T-helper 17 cell (primary cell): ENCODE data around the gene HHLA2. TPM values are rescaled to one million over a fixed set of nuclear protein-coding genes. Genes with fewer than 3 reads are reported as not detected.

Experiments used
- ATAC-seq: fragments of 150-1000 bp; cut with Tn5 transposase; 2 replicates; pipeline ENCODE4 v1.10.0; 2021; ENCODE audit warnings: mild to moderate bottlenecking, moderate library complexity
- DNase-seq, 3 donors: peaks; one replicate each; pipeline versions ENCODE4 v3.0.0 to v3.0.0-alpha.2; 2020 to 2021
- H3K9me3 ChIP-seq: one replicate; pipeline ENCODE4 v1.7.0; 2013; ENCODE audit warnings: low read length, mild to moderate bottlenecking; ENCODE audit not compliant: control insufficient read depth, poor library complexity, severe bottlenecking
- H3K27ac Mint-ChIP-seq: one replicate; pipeline ENCODE4 v1.8.0; 2022; ENCODE audit warnings: mild to moderate bottlenecking, moderate library complexity, mixed read lengths
- H3K27me3 Mint-ChIP-seq: one replicate; pipeline ENCODE4 v1.8.0; 2022; ENCODE audit warnings: mixed read lengths
- H3K36me3 Mint-ChIP-seq: one replicate; pipeline ENCODE4 v1.8.0; 2022; ENCODE audit warnings: low read depth, mixed read lengths
- H3K4me1 Mint-ChIP-seq: one replicate; pipeline ENCODE4 v1.8.0; 2022; ENCODE audit warnings: mild to moderate bottlenecking, mixed read lengths
- H3K4me3 Mint-ChIP-seq: one replicate; pipeline ENCODE4 v1.8.0; 2022; ENCODE audit warnings: mild to moderate bottlenecking, moderate library complexity, mixed read lengths
- total RNA-seq, 4 donors: library from RNA in 2 of 4; stranded (reverse) in 2 of 4; gene quantifications; one replicate each; pipeline ENCODE4 v1.2.3 and lab custom pipeline; 2022 to 2026

HHLA2 gene
- total RNA-seq, 2 donors from 2014 or later, result 0.37 to 2.0 TPM

GRCh38 chr3:108305484-108306172 lies 9.3 kb downstream of the HHLA2 start:
- Mint-ChIP-seq H3K27ac (peak overlapping the region; percentile 6), H3K36me3 (peaks cover 2% of the 10 kb centered on the region), H3K27me3 (peaks cover 10% of the 10 kb centered on the region), H3K4me1 (peaks cover 24% of the 10 kb centered on the region), H3K4me3 (no peak overlapping the region)
- no peaks in the 10 kb centered on the region for H3K9me3 ChIP-seq
- DNase-seq (no peak), ATAC-seq (no peak)

- no peak for ATAC-seq
- DNase-seq, result no peak
- Mint-ChIP-seq H3K27ac (no peak overlapping the region), H3K27me3 (peaks cover 25% of the 10 kb centered on the region), H3K36me3 (peaks cover 2% of the 10 kb centered on the region), H3K4me1 (no peaks in the 10 kb centered on the region), H3K4me3 (no peak overlapping the region)
- no peaks in the 10 kb centered on the region for H3K9me3 ChIP-seq
These were observed 15.4 kb downstream of the HHLA2 start for GRCh38 chr3:108311797-108312196.

DNA sequence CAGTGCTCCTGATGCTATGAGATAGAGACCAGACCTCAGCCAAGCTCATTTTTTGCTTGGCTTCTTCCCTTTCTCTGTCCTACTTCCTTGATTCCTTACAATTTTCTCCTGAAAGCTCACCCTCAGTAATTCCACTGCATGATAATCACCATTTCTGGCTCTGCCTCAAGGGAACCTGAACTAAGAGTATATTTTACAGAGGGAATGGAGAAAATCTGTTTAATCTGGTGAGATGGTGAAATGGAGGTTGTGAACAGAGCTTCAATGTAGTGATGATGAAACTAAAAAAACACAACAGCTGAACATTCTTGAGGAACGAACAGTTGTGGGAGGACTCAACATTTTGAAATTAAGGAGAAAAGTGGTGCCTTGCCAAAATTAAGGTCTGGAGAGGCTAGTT lies 16.3 kb downstream of the HHLA2 start:
- no peak for DNase-seq
- no peaks in the 10 kb centered on the region for H3K9me3 ChIP-seq
- Mint-ChIP-seq H3K36me3 (peaks cover 2% of the 10 kb centered on the region), H3K27me3 (peaks cover 25% of the 10 kb centered on the region), H3K4me3 (no peak overlapping the region), H3K4me1 (no peaks in the 10 kb centered on the region), H3K27ac (no peak overlapping the region)
- no peak for ATAC-seq

DNA sequence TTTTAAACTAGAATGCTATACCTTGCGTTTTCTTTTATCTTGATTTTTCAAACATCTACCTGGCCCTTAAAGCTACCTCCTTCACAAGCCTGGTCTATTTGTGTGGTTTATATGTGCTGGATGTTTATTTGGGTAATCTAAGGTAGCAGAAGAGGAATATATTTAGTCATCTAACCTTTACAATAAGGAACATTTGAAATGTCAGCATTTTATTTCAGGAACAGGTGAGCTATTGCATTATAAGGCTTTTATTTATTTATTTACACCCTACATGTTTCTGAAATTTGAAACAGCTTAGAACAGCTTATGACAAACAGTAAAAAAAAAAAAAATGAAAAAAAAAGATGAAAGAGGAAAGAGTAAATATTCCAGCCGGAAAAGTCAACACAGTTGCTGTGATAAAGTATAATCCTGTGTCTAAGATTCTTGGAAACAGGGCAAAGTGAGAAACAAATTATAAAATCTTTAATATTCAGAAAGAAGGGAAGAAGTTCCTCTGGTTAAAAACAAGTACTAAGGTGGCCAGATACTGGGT lies 19.5 kb downstream of the HHLA2 start:
- Mint-ChIP-seq H3K36me3 (no peaks in the 10 kb centered on the region), H3K27ac (no peak overlapping the region), H3K4me3 (no peak overlapping the region), H3K4me1 (peaks cover 3% of the 10 kb centered on the region), H3K27me3 (peaks cover 19% of the 10 kb centered on the region)
- no peaks in the 10 kb centered on the region for H3K9me3 ChIP-seq
- DNase-seq (no peak), ATAC-seq (no peak)

GRCh38 chr3:108319428-108320082 lies 23.2 kb downstream of the HHLA2 start:
- Mint-ChIP-seq H3K27ac (no peak overlapping the region), H3K27me3 (peaks cover 3% of the 10 kb centered on the region), H3K36me3 (no peaks in the 10 kb centered on the region), H3K4me1 (peaks cover 3% of the 10 kb centered on the region), H3K4me3 (no peak overlapping the region)
- no peaks in the 10 kb centered on the region for H3K9me3 ChIP-seq
- DNase-seq (no peak), ATAC-seq (no peak)

- DNase-seq (no peak), ATAC-seq (no peak)
- Mint-ChIP-seq H3K27ac (no peak overlapping the region), H3K27me3 (peaks cover 5% of the 10 kb centered on the region), H3K4me1 (peaks cover 3% of the 10 kb centered on the region), H3K4me3 (no peak overlapping the region), H3K36me3 (no peaks in the 10 kb centered on the region)
- no peaks in the 10 kb centered on the region for H3K9me3 ChIP-seq
These were observed 24.5 kb downstream of the HHLA2 start for GRCh38 chr3:108320746-108321350.

GRCh38 chr3:108322352-108322751 lies 26.0 kb downstream of the HHLA2 start:
- Mint-ChIP-seq H3K4me3 (no peak overlapping the region), H3K36me3 (peaks cover under 1% of the 10 kb centered on the region), H3K27me3 (peaks cover 5% of the 10 kb centered on the region), H3K27ac (no peak overlapping the region), H3K4me1 (peaks cover 3% of the 10 kb centered on the region)
- ATAC-seq, result no peak
- H3K9me3 ChIP-seq, result no peaks in the 10 kb centered on the region
- no peak for DNase-seq

DNA sequence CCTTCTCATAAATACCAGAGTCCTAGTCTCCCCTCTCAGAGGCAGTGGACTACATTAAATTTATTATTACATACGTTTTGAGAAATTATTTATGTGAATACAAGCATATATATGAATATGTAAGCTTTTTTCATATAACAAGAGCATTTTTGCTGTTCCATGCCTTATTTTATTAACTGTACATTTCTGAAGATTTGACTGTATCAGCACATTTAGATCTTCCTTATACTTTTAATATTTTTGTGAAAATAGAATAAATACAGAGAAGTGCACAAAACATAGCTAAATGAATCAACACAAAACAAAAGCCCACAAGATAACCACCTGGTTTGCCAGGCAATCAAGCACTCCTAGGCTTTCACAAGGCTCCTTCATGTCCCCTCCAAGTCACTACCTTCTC lies 27.8 kb downstream of the HHLA2 start:
- no peaks in the 10 kb centered on the region for H3K9me3 ChIP-seq
- ATAC-seq, result no peak
- peaks cover 11% of the 10 kb centered on the region for H3K4me1 Mint-ChIP-seq
- DNase-seq, result no peak
- H3K4me3 Mint-ChIP-seq, result no peak overlapping the region
- H3K27ac Mint-ChIP-seq, result no peak overlapping the region
- peaks cover 5% of the 10 kb centered on the region for H3K27me3 Mint-ChIP-seq
- peaks cover 2% of the 10 kb centered on the region for H3K36me3 Mint-ChIP-seq

DNA sequence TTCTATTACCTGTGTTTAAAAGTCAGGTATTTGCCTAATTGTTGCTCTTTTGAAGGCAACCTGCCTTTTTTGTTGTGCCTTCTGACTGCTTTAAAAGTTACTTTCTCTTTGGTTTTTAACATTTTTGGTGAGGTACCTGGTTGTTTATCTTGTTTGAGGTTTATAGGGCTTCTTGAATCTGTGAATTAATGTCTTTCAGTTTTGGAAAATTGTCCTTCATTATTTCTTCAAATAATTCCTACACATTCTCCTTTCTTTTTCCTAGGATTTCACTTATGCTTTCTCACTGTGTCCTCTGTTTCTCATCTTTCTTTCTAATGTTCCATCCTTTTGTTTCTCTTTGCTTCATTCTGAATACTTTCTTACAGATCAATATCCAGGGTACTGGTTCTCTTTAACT lies 30.8 kb downstream of the HHLA2 start:
- ATAC-seq (no peak), DNase-seq (no peak)
- H3K4me3 Mint-ChIP-seq, result no peak overlapping the region
- no peaks in the 10 kb centered on the region for H3K9me3 ChIP-seq
- H3K27ac Mint-ChIP-seq, result no peak overlapping the region
- peaks cover 2% of the 10 kb centered on the region for H3K36me3 Mint-ChIP-seq
- H3K27me3 Mint-ChIP-seq, result peaks cover 5% of the 10 kb centered on the region
- peaks cover 17% of the 10 kb centered on the region for H3K4me1 Mint-ChIP-seq

GRCh38 chr3:108328821-108329486 lies 32.6 kb downstream of the HHLA2 start:
- Mint-ChIP-seq H3K36me3 (peaks cover 2% of the 10 kb centered on the region), H3K4me3 (peak overlapping the region; percentile 2), H3K27me3 (peaks cover 5% of the 10 kb centered on the region), H3K4me1 (peaks cover 17% of the 10 kb centered on the region), H3K27ac (peak overlapping the region; percentile 37)
- no peak for DNase-seq
- no peaks in the 10 kb centered on the region for H3K9me3 ChIP-seq
- no peak for ATAC-seq

GRCh38 chr3:108329508-108329907 lies 33.2 kb downstream of the HHLA2 start:
- Mint-ChIP-seq H3K4me3 (no peak overlapping the region), H3K4me1 (peaks cover 17% of the 10 kb centered on the region)
- no peak for ATAC-seq

DNA sequence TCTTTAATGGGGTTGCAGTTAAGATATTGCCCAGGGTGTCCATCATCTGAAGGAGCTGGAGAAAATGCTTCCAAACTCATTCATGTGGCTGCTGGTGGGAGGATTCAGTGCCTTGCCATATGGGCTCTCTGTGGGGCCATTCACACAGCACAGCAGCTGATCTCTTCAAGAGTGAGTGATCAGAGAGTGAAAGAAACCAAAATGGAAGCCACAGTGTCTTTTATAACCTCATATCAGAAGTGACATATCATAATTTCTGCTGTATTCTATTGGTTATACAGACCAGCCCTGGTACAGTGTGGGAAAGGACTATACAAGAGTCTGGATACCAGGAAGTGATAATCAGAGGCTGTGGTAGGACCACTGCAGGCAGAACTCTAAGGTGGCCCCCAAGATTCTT lies 33.6 kb downstream of the HHLA2 start:
- no peak overlapping the region for H3K4me3 Mint-ChIP-seq
- no peak for ATAC-seq

More at GRCh38 chr3:108329508-108329907, 33.2 kb downstream of the HHLA2 start:
- peaks cover 3% of the 10 kb centered on the region for H3K27me3 Mint-ChIP-seq
- DNase-seq, result no peak
- no peak overlapping the region for H3K27ac Mint-ChIP-seq
- H3K36me3 Mint-ChIP-seq, result peaks cover 2% of the 10 kb centered on the region
- no peaks in the 10 kb centered on the region for H3K9me3 ChIP-seq

DNA sequence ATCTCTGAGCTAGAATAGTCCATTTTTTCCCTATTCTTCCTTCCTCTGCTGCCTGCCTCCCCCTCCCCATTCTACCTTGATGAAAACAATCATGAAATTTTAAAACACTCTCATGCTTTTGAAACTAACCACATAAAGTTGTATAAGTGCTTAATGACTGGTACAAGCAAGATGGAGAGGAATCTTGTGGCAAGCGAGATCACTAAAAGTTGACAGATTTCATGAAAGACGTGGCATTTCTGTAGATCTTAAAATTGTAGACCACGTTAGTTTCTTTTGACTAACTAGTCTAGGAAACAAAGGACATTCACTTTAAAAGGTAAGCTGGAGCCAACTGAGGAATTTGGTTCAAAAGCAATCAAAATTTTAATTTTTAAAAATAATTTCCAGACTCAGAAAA lies 35.4 kb downstream of the HHLA2 start:
- Mint-ChIP-seq H3K27me3 (no peaks in the 10 kb centered on the region), H3K4me1 (peaks cover 17% of the 10 kb centered on the region)
- DNase-seq, result no peak

More for the DNA sequence above, 33.6 kb downstream of the HHLA2 start:
- Mint-ChIP-seq H3K4me1 (peaks cover 17% of the 10 kb centered on the region), H3K36me3 (peaks cover 2% of the 10 kb centered on the region), H3K27me3 (no peaks in the 10 kb centered on the region), H3K27ac (no peak overlapping the region)
- no peaks in the 10 kb centered on the region for H3K9me3 ChIP-seq
- DNase-seq, result no peak

More for the DNA sequence above, 35.4 kb downstream of the HHLA2 start:
- no peaks in the 10 kb centered on the region for H3K9me3 ChIP-seq
- no peak overlapping the region for H3K4me3 Mint-ChIP-seq
- no peak overlapping the region for H3K27ac Mint-ChIP-seq
- peaks cover 2% of the 10 kb centered on the region for H3K36me3 Mint-ChIP-seq
- ATAC-seq, result no peak
